HG03558 (cell line): ENCODE measurements around the gene LGR6.

Experiments
- ATAC-seq: cut with Tn5 transposase; IDR thresholded peaks from one replicate; pipeline ENCODE4 v1.9.1; 2021; ENCODE audit warnings: moderate number of reproducible peaks; ENCODE audit not compliant: unreplicated experiment; ENCODE audit errors: extremely low read depth

LGR6 gene

GRCh38 chr1:202357506-202357905 lies 163.9 kb downstream of the LGR6 start:
- ATAC-seq: no peak

GRCh38 chr1:202361224-202361623 lies 167.6 kb downstream of the LGR6 start:
- ATAC-seq: no peak

GRCh38 chr1:202361701-202362100 lies 168.1 kb downstream of the LGR6 start:
- ATAC-seq: no peak

GRCh38 chr1:202362212-202362611 lies 168.6 kb downstream of the LGR6 start:
- ATAC-seq: no peak

GRCh38 chr1:202365092-202365815 lies 171.7 kb downstream of the LGR6 start:
- ATAC-seq: no peak

- ATAC-seq: no peak
Observed at GRCh38 chr1:202367271-202367670, 173.7 kb downstream of the LGR6 start.
